GM19452 (cell line): ENCODE results near the gene SLC66A1.

Source experiments
- ATAC-seq: cut with Tn5 transposase; IDR thresholded peaks from one replicate; pipeline ENCODE4 v1.9.1; 2021; ENCODE audit not compliant: unreplicated experiment

Gene SLC66A1

GRCh38 chr1:19342062-19342750 is 30.1 kb downstream of the SLC66A1 start:
- ATAC-seq: no peak

GRCh38 chr1:19342894-19343616 is 30.9 kb downstream of the SLC66A1 start:
- no peak for ATAC-seq

- no peak for ATAC-seq
Observed at GRCh38 chr1:19343617-19344350, 31.7 kb downstream of the SLC66A1 start.

GRCh38 chr1:19344372-19344810 is 32.3 kb downstream of the SLC66A1 start:
- ATAC-seq: no peak

- no peak for ATAC-seq
Observed at GRCh38 chr1:19344831-19345230, 32.7 kb downstream of the SLC66A1 start.

- no peak for ATAC-seq
Observed at GRCh38 chr1:19345391-19345790, 33.3 kb downstream of the SLC66A1 start.

GRCh38 chr1:19346026-19346425 is 33.9 kb downstream of the SLC66A1 start:
- ATAC-seq: no peak

- no peak for ATAC-seq
Observed at GRCh38 chr1:19347533-19348172, 35.5 kb downstream of the SLC66A1 start.

- no peak for ATAC-seq
Observed at GRCh38 chr1:19348441-19349198, 36.5 kb downstream of the SLC66A1 start.

- no peak for ATAC-seq
Observed at GRCh38 chr1:19349999-19350398, 37.9 kb downstream of the SLC66A1 start.

GRCh38 chr1:19350566-19350965 is 38.4 kb downstream of the SLC66A1 start:
- no peak for ATAC-seq

GRCh38 chr1:19351873-19352272 is 39.7 kb downstream of the SLC66A1 start:
- no peak for ATAC-seq

- ATAC-seq: no peak
Observed at GRCh38 chr1:19352839-19353238, 40.7 kb downstream of the SLC66A1 start.

GRCh38 chr1:19353596-19353995 is 41.5 kb downstream of the SLC66A1 start:
- ATAC-seq: no peak

GRCh38 chr1:19354531-19354981 is 42.4 kb downstream of the SLC66A1 start:
- ATAC-seq: no peak

- ATAC-seq: no peak
Observed at GRCh38 chr1:19356266-19356665, 44.1 kb downstream of the SLC66A1 start.

GRCh38 chr1:19357299-19357986 is 45.3 kb downstream of the SLC66A1 start:
- no peak for ATAC-seq

- no peak for ATAC-seq
Observed at GRCh38 chr1:19358710-19359109, 46.6 kb downstream of the SLC66A1 start.

- ATAC-seq: no peak
Observed at GRCh38 chr1:19359357-19359756, 47.2 kb downstream of the SLC66A1 start.

GRCh38 chr1:19360016-19360415 is 47.9 kb downstream of the SLC66A1 start:
- ATAC-seq: no peak
